GM10266 (cell line): ENCODE measurements around the gene SLC34A2.
"Not testable (repeated sequence)": the region's sequence is repeated elsewhere in the genome, so short reads cannot be mapped to it uniquely, and the experiment has no call there.

ENCODE experiments used
- DNase-seq: peaks from one replicate; pipeline ENCODE4 v3.0.0; 2012; ENCODE audit errors: extremely low spot score
- CTCF ChIP-seq: IDR thresholded peaks from 2 replicates; pipeline ENCODE4 v1.5.1; 2012; ENCODE audit warnings: mild to moderate bottlenecking, low read depth; ENCODE audit not compliant: control insufficient read depth, insufficient read depth; ENCODE audit errors: missing control alignments

The SLC34A2 gene

GRCh38 chr4:25654971-25655963 is at the start of gene SLC34A2:
Gene SLC34A2, plus strand, starts transcription at chr4:25655851. Its CDS starts 6,650 bp downstream, at chr4:25662501.
- TF ChIP-seq CTCF, result no peak
- DNase-seq, result no peak

GRCh38 chr4:25608644-25609043 is 47.0 kb upstream of the SLC34A2 start:
- TF ChIP-seq CTCF, result no peak
- DNase-seq, result no peak

GRCh38 chr4:25609976-25610375 is 45.7 kb upstream of the SLC34A2 start:
- TF ChIP-seq CTCF, result no peak

GRCh38 chr4:25613613-25614012 is 42.0 kb upstream of the SLC34A2 start:
- not testable (repeated sequence) for DNase-seq

More at GRCh38 chr4:25609976-25610375, 45.7 kb upstream of the SLC34A2 start:
- no peak for DNase-seq

GRCh38 chr4:25614807-25615206 is 40.8 kb upstream of the SLC34A2 start:
- no peak for TF ChIP-seq CTCF

GRCh38 chr4:25621027-25621930 is 34.4 kb upstream of the SLC34A2 start:
- no peak for DNase-seq
- TF ChIP-seq CTCF, result no peak

More at GRCh38 chr4:25614807-25615206, 40.8 kb upstream of the SLC34A2 start:
- no peak for DNase-seq

GRCh38 chr4:25624616-25625015 is 31.0 kb upstream of the SLC34A2 start:
- TF ChIP-seq CTCF, result no peak
- no peak for DNase-seq
